DMS53 treated with DMSO at 0.1 percent for 48 hours (cell line): ENCODE data around the gene PDE11A.
A peak's percentile ranks its signal among the peaks of the same experiment; 100 is the strongest.
"Not testable (repeated sequence)": the region's sequence is repeated elsewhere in the genome, so short reads cannot be mapped to it uniquely, and the experiment has no call there.

Experiments used
- DNase-seq: peaks from one replicate; lab custom pipeline; 2025; ENCODE audit not compliant: unreplicated experiment; lab: John Stamatoyannopoulos, UW

PDE11A gene

GRCh38 chr2:178009813-178010212, 62.8 kb downstream of the PDE11A start:
- no peak for DNase-seq

GRCh38 chr2:178008636-178009289, 63.8 kb downstream of the PDE11A start:
- DNase-seq, result no peak

- no peak for DNase-seq
Measured at GRCh38 chr2:178006710-178007109, 65.9 kb downstream of the PDE11A start.

- no peak for DNase-seq
Measured at GRCh38 chr2:178005756-178006155, 66.8 kb downstream of the PDE11A start.

- no peak for DNase-seq
Measured at GRCh38 chr2:178002038-178002437, 70.5 kb downstream of the PDE11A start.

GRCh38 chr2:177998996-177999395, 73.6 kb downstream of the PDE11A start:
- no peak for DNase-seq

- DNase-seq, result no peak
Measured at GRCh38 chr2:177998006-177998405, 74.6 kb downstream of the PDE11A start.

- DNase-seq, result no peak
Measured at GRCh38 chr2:177992992-177993391, 79.6 kb downstream of the PDE11A start.

GRCh38 chr2:177989029-177989885, 83.3 kb downstream of the PDE11A start:
- DNase-seq, result no peak

- no peak for DNase-seq
Measured at GRCh38 chr2:177984749-177985148, 87.8 kb downstream of the PDE11A start.

GRCh38 chr2:177983183-177983788, 89.3 kb downstream of the PDE11A start:
- DNase-seq, result peak; percentile 81

GRCh38 chr2:177972782-177973181, 99.8 kb downstream of the PDE11A start:
- DNase-seq, result peak; percentile 74

GRCh38 chr2:177972123-177972522, 100.5 kb downstream of the PDE11A start:
- peak; percentile 44 for DNase-seq

- no peak for DNase-seq
Measured at GRCh38 chr2:177970670-177971454, 101.7 kb downstream of the PDE11A start.

GRCh38 chr2:177964892-177965291, 107.7 kb downstream of the PDE11A start:
- no peak for DNase-seq

GRCh38 chr2:177952151-177952550, 120.4 kb downstream of the PDE11A start:
- DNase-seq, result no peak

- not testable (repeated sequence) for DNase-seq
Measured at GRCh38 chr2:177947598-177947997, 125.0 kb downstream of the PDE11A start.

GRCh38 chr2:177944530-177944929, 128.0 kb downstream of the PDE11A start:
- not testable (repeated sequence) for DNase-seq

GRCh38 chr2:177942731-177943130, 129.8 kb downstream of the PDE11A start:
- DNase-seq, result no peak

- DNase-seq, result no peak
Measured at GRCh38 chr2:177939211-177939610, 133.4 kb downstream of the PDE11A start.

GRCh38 chr2:177930916-177931315, 141.7 kb downstream of the PDE11A start:
- DNase-seq, result no peak
